Sigmoid colon (tissue), 4 donors: ENCODE data around the gene FAM184B.
A peak's percentile ranks its signal among the peaks of the same experiment; 100 is the strongest.

Source experiments
- CTCF ChIP-seq, 4 experiments: fragments of 450-650 bp in 3 of 4; fragments of 200-600 bp in 1 of 4; IDR thresholded peaks; one replicate each; pipeline ENCODE4 v1.5.1; 2016 to 2019; ENCODE audit warnings: antibody characterized with exemption in 4 of 4, mild to moderate bottlenecking in 3 of 4, moderate library complexity in 2 of 4
- EP300 ChIP-seq, 4 donors: sonication (generic); formaldehyde crosslinking; IDR thresholded peaks; one replicate each; pipeline ENCODE4 v1.6.1; 2017; ENCODE audit warnings: antibody characterized with exemption in 4 of 4
- POLR2AphosphoS5 ChIP-seq, 4 donors: sonication (generic); formaldehyde crosslinking; IDR thresholded peaks; one replicate each; pipeline ENCODE4 v1.6.1; 2017; ENCODE audit warnings: antibody characterized with exemption in 4 of 4

GRCh38 chr4:17810260-17811077 lies 29.0 kb upstream of the FAM184B start, which contains the start of the genes DCAF16 and NCAPG:
- no peak for TF ChIP-seq CTCF (IDR thresholded peaks at IDR 0.05)
- peak in 1 of 4 donors; percentile 11 for TF ChIP-seq EP300 (IDR thresholded peaks at IDR 0.05)
- peak; percentile 99 to 100 (median 99) for TF ChIP-seq POLR2AphosphoS5 (IDR thresholded peaks at IDR 0.05)
